OCI-LY3 (cell line): ENCODE results near the gene KRTAP5-1.

Experiments
- EZH2phosphoT487 ChIP-seq: fragments of 200-600 bp; shearing (Covaris generic); IDR thresholded peaks from 2 replicates; pipeline ENCODE4 v1.6.1; 2018; ENCODE audit warnings: antibody characterized with exemption, mixed run types, low read depth
- TF ChIP-seq, protein P1 (sequence below): fragments of 200-600, 300-600 bp; sonication (generic); IDR thresholded peaks from 2 replicates; pipeline ENCODE4 v1.5.1; 2014; ENCODE audit warnings: antibody characterized with exemption, low read length, low read depth

GRCh38 chr11:1565904-1566247 lies 19.2 kb downstream of the KRTAP5-1 start:
- TF ChIP-seq, protein P1, sequence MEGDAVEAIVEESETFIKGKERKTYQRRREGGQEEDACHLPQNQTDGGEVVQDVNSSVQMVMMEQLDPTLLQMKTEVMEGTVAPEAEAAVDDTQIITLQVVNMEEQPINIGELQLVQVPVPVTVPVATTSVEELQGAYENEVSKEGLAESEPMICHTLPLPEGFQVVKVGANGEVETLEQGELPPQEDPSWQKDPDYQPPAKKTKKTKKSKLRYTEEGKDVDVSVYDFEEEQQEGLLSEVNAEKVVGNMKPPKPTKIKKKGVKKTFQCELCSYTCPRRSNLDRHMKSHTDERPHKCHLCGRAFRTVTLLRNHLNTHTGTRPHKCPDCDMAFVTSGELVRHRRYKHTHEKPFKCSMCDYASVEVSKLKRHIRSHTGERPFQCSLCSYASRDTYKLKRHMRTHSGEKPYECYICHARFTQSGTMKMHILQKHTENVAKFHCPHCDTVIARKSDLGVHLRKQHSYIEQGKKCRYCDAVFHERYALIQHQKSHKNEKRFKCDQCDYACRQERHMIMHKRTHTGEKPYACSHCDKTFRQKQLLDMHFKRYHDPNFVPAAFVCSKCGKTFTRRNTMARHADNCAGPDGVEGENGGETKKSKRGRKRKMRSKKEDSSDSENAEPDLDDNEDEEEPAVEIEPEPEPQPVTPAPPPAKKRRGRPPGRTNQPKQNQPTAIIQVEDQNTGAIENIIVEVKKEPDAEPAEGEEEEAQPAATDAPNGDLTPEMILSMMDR: no peak
- TF ChIP-seq EZH2phosphoT487: no peak
